ENCODE measurements around the gene GUCA1C.

The GUCA1C gene, protein sequence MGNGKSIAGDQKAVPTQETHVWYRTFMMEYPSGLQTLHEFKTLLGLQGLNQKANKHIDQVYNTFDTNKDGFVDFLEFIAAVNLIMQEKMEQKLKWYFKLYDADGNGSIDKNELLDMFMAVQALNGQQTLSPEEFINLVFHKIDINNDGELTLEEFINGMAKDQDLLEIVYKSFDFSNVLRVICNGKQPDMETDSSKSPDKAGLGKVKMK

DNA sequence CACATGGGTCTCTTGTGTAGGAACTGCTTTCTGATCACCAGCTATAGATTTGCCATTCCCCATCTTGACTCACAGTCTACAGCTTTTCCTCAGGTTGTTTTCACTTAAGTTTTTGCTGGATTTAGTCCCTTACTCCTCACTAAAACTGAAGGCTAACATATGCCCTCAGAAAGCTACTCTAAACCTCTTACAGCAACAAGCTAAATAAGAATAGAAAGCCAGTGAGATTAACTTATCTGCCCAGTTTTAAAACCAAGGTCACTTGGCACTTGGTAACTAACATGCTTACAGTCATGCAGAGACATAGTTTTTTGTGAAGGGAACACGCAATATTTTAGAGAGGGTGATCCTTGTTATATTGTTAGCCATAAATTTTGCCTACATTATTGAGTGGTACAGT lies at the start of gene GUCA1C:
GUCA1C (minus strand) TSS at position 180 of the 400 bp plus-strand sequence; CDS start at position 63, 117 bp downstream.
- DNase-seq: no peak

DNA sequence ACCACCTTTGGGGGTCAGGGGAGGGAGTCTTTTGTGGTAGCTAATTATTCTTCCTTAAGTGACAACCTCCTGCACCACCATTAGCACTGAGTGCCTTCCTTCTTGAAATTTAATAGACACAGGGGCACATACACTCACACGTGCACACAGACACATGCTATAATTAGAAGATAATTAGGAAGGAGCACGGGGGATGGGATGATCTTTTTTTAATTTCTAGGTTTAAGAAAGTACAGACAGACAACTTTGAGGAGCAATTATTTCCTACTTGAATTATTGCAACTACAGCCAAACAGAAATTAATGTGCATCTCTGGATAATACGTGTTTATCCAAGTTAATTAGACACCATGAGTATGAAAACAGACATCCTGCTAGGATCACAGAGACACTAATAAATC lies 44.8 kb upstream of the GUCA1C start:
- DNase-seq: peak; percentile 51

DNA sequence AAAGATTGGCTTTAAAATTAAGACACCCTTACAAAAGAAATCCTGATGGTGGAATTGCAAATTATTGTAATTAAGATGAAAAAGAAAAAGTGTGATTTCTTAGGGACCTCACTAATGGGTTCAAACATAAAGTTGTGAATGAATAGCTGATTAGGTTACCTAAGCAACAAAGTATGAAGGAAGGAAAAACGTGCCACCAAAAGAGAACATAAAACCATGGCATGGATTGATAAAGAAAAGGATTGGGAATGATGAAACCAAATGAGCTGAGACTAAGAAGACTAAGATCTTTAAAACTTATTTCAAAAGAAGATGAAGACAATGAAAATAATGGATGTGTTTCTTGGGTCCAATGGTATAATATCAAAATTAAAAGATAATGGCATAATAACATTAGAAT lies 32.2 kb upstream of the GUCA1C start:
- peak; percentile 1 for DNase-seq

DNA sequence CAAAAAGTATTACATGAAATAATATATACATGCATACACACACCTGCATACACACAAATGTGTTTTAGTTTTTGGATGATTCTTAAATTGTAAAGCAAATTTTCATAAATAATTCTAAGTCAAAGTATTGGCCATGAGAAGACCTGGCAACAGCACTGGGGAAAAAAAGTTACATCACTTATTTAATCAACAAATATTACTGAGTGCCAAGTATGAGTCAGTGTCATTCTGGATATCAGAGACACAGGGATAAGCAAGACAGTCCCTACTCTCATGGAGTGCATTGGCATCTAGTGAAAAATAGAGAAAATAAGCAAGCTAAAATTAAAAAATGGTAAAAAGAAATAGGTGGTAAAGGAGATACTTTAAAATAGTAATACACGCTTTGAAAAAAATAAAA lies 29.4 kb upstream of the GUCA1C start:
- no peak for DNase-seq

DNA sequence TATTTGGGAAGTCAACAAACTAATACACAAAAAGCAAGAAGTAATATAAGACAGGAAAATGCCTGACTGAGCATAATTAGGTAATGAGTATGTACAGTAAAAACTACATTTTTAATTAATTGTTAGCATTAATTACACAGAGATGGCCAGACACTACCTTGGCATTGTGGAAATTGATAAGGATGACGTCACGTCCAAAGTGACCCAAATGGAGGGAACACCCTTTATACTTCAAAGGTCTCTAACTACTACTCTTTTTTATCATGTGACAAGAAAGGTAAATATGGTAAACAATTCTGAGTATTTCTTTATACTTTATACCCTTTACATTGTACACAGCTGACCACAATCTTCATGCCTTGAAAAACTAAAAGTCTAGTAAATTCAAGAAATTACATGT lies 22.4 kb upstream of the GUCA1C start:
- DNase-seq: no peak

DNA sequence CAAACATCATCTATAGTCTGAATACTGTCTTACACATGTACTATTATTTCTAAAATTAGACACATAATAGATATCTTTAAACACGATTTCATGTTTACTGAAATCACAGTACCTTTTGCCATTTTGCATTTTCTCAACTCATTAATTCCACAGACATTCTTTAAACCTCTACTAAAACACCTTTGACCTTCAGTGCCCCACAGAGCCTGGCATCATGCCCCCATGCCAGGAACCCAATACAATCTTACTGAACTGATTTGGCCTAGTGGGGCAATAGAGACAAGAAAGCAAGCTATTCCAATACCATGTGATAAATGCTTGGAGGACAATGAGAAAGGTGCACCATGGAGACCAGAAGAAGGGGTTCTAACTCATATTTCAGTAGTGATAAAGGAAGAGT lies 19.3 kb upstream of the GUCA1C start:
- no peak for DNase-seq

DNA sequence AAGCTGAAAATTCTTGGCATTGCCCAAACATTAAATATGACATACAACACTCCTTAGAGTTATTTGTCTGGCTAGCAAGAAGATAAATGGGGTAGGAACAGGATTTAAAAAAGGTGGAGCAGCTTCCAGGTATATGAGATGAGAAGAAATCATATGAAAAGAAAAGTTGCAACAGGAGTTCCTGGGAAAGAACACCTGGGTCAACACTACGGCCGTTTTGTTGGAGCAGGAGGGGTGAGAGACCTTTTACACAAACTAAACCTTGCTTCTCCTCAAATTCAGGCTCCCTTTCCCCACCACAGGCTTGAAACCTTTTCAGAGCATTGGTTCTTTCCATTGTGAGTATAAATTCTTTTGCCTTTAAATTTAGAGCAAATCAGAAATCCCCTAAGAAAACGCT lies 18.8 kb upstream of the GUCA1C start:
- no peak for DNase-seq

DNA sequence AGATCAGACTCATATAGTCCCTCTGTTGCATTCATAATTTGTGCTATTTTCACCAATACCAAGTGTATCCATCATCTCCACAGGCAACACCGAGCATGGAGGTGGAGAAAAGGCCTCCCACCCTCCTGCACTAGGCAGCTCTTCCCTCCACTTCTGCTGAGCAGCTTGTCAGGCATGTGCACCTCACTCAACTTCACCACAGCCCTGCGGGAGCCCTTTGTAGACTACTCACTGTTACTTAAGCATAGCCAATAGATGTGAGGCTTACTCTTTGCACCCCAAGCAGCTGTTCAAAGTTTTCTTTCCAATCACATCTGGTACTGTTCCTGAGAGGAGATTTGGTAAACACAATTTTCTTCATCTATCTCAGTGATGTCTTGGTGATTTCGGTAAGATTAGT lies 16.9 kb upstream of the GUCA1C start:
- DNase-seq: no peak

DNA sequence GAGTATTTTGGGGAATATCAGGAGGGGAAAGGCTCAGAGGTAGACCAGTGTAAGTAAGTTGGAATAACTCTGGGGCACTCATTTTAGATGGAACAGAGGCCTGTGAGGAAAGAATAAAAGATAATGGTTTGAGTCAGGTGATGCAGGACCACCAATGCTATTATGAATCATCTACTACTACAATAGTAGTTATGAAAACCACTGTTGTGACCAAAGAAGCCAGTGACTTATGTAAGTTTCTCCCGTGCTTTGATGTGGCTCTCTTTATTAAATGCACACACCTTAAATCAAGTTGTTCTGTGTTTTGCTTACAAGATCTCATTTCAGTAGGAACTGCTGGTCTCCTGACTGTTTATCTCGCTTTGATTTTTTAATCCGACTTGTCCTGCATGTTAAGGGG lies 13.1 kb upstream of the GUCA1C start:
- DNase-seq: no peak

DNA sequence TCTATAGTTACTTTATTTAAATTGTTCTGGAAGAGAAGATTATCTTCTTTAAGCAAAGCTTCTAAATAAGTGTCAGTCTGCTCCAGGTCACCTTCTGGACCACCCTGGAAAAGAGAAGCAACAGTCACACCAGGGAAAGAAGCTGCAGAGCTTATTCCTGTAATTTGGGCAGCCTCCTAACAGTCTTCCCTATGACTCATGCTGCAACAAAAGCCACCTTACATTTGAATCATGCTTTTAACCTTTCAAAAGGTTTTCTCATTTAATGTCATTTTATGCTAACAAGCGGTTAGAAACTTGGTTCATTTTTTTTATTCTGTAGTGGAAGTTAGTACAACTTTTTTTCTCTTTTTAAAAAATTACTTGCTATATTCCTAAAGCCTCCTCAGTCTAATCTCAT lies 5.3 kb upstream of the GUCA1C start:
- no peak for DNase-seq

DNA sequence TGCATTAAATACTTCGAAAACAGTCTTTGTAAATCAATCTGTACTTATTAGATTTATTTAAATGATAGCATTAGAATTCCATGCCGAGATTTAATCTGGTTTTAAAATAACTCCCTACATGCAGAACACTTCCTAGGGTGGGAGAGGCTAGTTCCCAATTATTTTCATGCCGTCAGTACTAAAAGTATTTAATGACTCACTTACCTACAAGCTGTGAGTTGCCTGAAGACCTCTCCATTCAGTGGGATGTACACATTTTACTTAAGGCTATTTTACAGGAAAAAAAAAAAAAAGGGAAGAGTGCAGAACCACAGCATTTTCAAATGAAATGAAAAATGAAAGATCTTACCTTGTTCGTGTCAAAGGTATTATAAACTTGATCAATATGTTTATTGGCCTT lies 469 bp downstream of the GUCA1C start:
- no peak for DNase-seq

DNA sequence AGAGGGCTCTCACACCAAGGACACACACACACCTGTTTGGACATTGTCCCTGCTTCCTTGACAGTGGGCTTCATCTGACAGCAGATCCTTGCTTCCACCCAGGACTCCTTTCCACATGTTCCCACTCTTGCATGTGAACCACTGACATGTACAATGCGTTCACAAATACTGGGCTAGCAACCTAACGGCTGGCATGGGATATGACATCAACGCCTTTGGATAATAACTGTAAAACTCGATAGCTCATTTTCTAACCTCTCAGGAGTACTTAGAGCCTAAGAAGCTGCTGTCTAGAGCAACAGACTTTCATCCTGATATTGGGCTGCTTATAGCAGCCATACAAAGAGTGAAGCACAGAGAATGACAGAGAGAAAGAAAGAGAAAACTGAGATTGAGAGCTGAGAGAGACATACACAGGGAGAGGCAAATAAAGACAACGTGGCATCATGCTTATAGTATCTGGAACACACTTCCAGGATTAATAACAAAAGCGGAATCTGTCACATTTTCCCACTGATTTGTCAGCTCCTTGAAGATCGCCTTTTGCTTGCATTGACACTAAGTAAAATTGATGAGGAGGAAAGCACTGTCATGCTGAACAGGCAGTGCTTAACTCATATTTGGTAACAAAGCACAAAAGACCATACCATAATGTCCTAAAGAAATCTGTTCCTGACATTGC lies 1.7 kb downstream of the GUCA1C start:
- no peak for DNase-seq

DNA sequence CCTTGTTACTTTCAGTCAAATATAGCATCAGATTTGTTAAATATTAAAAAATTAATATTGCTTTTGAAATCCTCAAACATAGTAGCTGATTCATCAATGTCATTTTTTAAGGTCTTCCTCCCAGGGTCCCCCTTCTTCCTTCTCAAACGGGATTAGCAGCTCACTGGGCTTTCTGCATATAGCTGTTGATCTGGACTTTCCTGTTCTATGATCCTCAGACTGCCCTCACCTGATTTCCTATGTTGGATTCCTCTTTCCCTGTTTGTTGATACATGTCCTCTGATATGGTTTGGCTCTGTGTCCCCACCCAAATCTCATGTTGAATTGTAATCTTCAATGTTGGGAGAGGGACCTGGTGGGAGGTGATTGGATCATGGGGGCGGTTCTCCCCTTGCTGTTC lies 5.8 kb downstream of the GUCA1C start:
- DNase-seq: no peak

DNA sequence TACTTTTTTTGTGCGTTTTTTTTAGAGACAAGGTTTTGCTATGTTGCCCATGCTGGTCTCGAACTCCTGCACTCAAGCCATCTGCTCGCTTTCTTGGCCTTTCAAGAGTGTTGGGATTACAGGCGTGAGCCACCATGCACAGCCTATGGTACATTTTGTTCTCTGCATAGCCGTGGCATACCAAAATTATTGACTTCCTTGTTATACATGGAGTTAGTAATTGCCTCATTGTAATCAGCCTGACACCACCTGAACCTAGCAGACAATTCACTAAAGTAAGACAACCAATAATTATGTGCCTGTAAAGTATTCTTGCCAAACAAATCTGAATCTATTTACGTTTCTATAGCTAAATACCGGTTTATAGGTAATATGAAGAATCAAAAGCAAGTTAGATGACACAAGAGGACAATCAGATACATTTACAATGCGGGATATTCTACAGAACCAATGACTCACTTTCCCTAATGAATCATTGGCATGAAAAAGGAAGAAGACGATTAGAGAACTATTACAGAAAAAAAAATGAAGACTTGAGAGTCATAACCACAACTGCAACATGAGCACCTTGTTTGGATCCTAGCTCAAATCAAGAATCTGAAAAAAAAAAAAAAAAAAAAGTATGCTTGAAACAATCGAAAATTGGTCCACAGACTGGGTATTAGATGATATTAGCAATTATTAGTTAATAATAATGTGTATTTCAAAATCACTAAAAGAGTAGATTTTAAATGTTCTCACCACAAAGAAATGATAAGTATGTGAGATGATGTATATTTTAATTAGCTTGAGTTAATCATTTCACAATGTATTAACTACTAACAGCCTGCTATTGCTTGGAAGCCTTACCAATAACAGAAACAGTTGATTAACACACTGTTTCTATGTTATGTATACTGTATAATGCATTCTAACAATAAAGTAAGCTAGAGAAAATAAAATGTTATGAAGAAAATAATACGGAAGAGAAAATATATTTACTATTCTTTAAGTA lies 7.1 kb downstream of the GUCA1C start:
- DNase-seq: peak; percentile 46

DNA sequence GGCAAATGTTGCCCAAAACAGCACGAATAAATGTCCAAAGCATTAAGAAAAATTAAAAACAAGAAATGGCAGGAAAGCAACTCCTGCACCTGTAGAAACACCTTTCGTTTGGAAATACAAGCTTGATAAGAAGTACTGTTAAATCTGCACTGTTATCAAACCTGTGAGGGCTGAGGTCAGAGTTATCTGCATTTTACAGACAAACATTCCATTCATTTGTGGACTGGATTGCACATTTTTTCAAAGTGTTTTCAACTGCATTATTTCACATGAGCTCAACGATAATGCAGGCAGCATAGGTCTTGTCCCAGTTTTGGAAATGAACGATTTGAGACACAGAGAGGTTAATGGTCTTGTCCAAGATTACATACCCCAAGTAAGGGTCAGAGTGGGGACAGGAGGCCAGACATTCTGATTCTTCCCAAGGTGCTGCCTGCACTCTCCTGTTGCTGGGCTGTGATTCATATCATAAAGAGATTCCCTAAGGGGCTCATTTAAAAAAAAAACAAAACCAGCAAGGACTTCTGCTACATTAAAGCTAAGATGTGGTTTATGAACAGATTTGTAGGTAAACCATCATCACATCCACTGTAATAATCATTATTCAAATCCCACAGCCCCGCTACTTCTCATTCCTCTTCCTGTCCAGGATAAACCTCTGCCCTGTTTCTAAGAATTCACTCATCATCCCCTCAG lies 13.0 kb downstream of the GUCA1C start:
- no peak for DNase-seq

DNA sequence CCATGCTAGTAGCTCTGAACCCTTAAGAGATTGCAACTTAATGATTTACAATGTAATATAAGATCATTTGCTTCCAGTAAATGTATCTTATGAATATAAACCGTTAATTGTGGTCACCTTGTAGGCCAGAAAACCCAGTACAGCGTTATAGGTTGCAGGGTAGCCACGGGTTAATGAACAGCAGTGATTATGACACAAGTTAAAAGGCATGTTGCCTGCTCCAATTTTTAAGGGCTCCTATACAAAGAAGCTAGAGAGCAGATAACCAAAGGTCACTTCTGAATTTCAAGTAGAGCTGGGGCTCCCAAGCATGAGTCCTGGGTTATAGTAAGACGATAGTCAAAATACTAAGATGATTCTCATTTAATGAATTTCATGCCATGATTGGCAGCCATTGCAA lies 13.5 kb downstream of the GUCA1C start:
- no peak for DNase-seq

DNA sequence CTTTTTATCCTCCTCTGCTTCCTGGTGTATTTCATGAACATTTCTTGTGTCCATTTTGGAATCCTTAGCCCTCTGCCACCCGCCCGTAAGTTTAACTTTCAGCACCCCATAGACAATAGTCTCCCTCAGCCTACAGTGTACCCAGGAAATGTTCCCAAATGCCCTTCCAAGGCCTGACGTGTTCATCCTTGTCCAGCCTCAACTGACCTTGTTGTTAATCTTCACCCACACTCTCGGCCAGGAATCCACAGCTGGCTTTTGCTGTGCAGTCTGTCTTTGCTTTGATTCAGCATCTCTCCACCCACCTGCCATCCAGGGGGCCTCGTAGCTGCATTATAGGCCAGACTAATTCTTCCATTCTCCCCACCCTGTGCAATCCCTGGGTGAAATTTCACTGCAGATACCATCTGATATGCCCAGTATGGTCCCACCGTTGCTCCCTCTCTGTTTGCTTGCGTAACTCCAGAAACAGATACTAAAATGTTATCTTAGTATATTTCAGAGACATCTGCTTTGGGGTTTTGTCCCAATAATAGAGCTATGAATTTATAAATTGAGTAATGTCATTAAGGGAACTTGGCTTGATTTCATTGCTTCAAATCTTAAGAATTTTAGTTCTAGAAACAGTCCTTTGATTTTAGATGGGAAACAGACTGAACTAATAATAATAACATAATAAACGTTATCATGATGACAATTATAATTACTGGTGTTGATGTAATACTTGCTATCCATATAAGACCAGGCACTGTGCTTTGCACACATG lies 16.6 kb downstream of the GUCA1C start:
- no peak for DNase-seq

DNA sequence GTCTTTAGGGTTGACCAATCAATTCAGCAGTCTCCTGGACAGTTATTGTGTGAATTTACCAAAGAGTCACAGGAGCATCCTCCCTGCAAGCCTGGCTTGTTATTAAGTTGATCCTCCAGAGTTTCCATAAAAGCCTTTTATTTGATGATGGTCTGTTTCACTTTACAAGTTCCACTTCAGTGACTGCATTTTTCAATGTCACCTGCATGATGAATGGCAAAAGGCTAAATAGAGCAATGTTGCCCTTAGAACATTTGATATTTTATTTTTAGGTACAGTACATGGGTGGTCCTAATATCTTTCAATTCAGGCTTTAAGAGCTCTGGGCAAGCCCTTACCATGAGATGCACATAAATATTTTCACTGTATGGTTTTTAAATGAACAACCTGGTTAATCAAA lies 22.6 kb downstream of the GUCA1C start:
- no peak for DNase-seq

DNA sequence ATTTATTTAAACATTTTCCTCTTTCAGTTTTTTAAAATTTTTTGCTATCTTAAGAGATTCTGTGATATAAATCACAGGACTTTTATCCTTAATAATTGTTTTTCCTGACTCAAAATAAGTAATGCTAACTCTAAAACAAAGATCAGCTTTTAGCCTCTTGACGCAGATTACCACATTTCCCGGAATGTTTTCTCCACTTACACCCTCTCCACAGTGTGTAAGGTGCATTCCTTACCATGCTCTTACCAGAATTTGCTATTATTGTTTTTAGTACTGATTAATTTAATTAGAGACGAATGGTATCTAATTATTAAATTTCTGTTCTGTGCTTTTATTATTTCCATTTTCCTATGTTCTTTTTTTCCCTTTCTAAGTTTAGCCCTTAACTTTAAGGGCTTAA lies 34.8 kb downstream of the GUCA1C start:
- no peak for DNase-seq

DNA sequence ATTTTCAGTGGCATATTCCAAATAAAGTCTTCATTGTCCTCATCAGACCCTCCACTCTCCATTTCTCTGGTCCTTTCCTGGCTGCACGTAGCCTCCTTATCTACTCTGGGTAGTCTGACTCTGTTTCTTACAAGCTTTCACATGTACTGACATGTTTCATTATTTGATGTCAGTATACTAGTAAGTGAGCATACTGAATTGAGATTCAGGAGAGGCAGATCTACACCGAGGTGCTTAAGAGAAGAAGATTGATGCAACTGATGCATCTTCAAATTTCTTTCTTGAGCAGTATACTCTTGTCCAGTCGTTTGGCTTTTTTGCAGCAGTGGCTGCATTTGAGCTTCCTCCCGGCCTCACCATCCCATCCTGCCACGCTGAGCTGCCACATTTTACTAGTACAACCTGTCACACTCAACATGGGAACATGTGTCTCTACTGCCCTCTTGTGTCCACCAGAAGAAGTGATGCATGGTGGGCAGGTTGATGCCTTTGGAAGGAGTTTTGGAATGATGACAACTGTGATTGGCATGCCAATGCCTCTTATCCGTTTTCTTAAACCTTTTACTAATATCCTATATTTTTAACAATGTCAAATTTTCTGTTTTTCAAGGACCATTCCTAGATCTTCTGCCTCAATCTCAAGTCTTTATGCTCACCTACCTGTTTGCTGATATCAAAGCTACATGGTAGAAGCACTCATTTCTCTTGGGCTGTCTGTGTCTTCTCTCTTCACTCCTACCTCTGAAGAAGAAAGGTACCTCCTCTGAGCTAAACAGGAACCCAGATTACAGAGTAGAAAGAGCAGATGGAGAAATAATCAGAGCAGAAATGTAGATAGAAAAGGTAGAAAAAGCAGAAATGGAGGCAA lies 38.7 kb downstream of the GUCA1C start:
- peak; percentile 52 for DNase-seq

DNA sequence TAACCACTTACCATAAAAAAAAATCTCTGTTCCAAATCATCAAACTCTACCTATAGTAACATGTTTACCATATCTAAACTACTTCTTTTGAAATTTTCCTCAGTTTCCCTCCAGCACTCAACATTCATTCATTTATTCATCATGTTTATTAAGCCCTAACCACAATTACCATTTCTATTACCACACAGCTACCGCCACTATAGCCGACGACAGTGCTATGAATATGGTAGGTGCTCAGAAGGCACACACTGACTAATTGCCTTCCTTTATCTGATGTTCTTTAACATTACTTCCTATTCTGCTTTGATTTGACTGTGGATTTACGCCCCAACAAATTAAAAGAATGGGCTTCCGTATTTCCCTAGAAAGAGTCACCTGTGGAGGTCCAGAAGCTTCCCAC lies 43.9 kb downstream of the GUCA1C start:
- no peak for DNase-seq

Data from NCI-H69 (cell line).